GM12878 (cell line): ENCODE measurements around the gene FCAMR.

Experiments
- CBX5 ChIP-seq: sonication (generic); IDR thresholded peaks from 2 replicates; pipeline ENCODE4 v1.6.1; 2016; ENCODE audit warnings: low read depth, moderate library complexity, mild to moderate bottlenecking, inconsistent platforms
- CREB1 ChIP-seq: IDR thresholded peaks from 2 replicates; pipeline ENCODE4 v1.6.1; 2012; ENCODE audit warnings: low read depth, mild to moderate bottlenecking, inconsistent platforms
- EZH2 ChIP-seq: IDR thresholded peaks from 2 replicates; pipeline ENCODE4 v1.6.1; 2012; ENCODE audit warnings: low read depth, mild to moderate bottlenecking, control low read depth, inconsistent platforms, low read length, borderline replicate concordance; ENCODE audit not compliant: control insufficient read depth
- FOXM1 ChIP-seq: IDR thresholded peaks from 2 replicates; pipeline ENCODE4 v1.6.1; 2012; ENCODE audit warnings: low read depth, mild to moderate bottlenecking, inconsistent platforms, low read length, moderate library complexity

DNA sequence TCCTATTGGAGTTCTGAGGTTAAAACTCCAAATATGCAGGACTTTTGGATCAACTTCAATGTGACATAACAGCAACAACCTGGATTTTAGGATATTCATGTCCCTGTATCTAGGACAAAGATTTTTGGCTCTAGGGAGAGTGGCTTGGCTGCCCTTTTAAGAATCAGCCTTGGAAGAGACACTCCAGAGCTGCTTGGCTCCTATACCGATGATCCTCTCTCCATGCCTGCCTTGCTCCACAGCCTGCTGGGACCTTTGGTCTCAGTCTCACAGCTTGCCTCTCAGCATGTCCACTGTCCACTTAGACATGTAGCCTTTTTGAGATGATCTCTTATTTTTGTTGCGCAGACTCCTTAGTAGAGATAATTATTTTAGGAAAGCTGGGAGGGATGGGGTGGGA is 44.0 kb downstream of the FCAMR start:
- no peak for TF ChIP-seq FOXM1
- TF ChIP-seq CREB1, result no peak
- TF ChIP-seq EZH2, result no peak
- TF ChIP-seq CBX5, result no peak
